NCI-H2171 treated with DMSO at 0.1 percent for 48 hours (cell line): ENCODE measurements around the gene USP5.

ENCODE experiments used
- DNase-seq: peaks from one replicate; lab custom pipeline; 2025; lab: John Stamatoyannopoulos, UW

Gene USP5

DNA sequence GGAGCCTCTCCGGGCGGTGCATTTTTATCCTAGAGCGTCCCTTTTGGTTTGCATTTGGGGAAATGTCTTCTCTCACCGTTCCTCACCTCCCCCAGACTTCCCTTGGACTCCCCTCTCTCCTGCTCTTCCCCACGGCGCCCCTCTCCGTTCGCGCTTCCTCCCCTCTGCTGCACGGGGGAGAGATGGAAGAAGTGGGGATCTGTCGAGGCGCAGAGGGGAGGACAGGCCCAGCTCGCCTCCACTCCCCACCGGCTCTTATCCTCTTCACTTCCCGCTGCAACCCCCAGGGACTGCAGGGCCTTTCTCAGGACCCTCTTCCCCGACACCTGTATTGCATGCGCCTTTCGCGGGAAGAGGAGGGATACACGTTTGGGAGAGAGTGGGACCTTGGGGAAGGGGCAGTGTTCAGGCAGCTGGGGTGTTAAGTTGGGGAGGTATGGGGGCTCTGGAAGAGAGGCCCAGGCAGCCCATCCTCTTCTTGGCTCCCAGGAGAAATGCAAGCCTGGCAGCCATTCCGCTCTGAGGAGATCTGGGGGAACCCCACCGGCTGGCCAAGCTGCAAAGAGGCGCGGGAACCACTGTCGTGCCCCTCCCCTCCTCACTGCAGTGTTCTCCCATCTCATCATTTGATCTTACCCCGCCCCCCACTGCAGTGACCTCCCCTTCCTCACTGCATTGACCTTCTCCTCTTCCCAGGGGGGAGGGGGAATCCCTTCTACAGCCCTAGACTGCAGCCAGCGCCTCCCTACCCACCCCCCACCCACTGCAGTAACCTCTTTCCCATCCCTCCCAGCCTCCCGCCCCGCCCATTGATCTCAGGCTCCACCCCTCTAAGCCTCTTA, 63.2 kb downstream of the USP5 start:
- DNase-seq, result peak; percentile 96

DNA sequence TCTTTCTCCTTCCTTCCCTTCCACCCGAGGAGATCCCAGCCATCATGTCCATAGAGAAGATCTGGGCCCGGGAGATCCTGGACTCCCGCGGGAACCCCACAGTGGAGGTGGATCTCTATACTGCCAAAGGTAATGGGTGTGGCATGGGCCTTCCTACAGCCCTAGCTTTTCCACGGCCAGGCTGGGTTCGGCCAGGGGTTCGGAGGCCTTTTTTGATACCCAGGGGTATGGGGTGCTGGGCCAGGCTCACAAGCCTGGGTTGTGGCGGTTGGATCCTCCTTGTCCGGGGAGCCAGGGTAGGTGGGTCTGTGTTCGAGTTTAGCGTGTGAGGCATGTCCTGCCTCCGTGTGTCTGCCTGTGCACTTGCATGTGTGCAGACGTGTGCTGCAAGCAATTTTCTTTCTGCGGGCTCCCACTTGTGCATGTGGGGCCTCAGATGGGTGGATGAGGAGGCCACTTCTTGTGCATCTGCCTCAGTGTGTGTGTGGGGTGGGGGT, 63.9 kb downstream of the USP5 start:
- DNase-seq, result no peak
